GM12892 (cell line): Measurements from ENCODE around the gene LHFPL4.

ENCODE experiments used
- POLR2A ChIP-seq: IDR thresholded peaks from 2 replicates; pipeline ENCODE4 v1.6.1; 2011; ENCODE audit warnings: low read depth, low read length, control low read depth
- POLR2AphosphoS5 ChIP-seq: IDR thresholded peaks from 2 replicates; pipeline ENCODE4 v1.6.1; 2011; ENCODE audit warnings: low read depth, low read length, control low read depth

GRCh38 chr3:9496893-9497292 lies 56.7 kb downstream of the LHFPL4 start:
- TF ChIP-seq POLR2AphosphoS5: no peak
- no peak for TF ChIP-seq POLR2A
